GF-D8 (cell line): ENCODE data around the gene PTCSC3.
"Not testable (repeated sequence)": the region's sequence is repeated elsewhere in the genome, so short reads cannot be mapped to it uniquely, and the experiment has no call there.

Experiments
- DNase-seq: peaks from one replicate; lab custom pipeline; 2025; lab: John Stamatoyannopoulos, UW

PTCSC3 gene

GRCh38 chr14:36173161-36173560 lies 3.4 kb downstream of the PTCSC3 start:
- no peak for DNase-seq

- no peak for DNase-seq
These were observed 4.9 kb downstream of the PTCSC3 start for GRCh38 chr14:36171607-36172006.

GRCh38 chr14:36167431-36167830 lies 9.1 kb downstream of the PTCSC3 start:
- DNase-seq = no peak

GRCh38 chr14:36163451-36163850 lies 13.1 kb downstream of the PTCSC3 start:
- DNase-seq = no peak

- DNase-seq = no peak
These were observed 14.3 kb downstream of the PTCSC3 start for GRCh38 chr14:36162267-36162666.

GRCh38 chr14:36161776-36162175 lies 14.7 kb downstream of the PTCSC3 start:
- no peak for DNase-seq

GRCh38 chr14:36151335-36151734 lies 25.2 kb downstream of the PTCSC3 start:
- no peak for DNase-seq

- no peak for DNase-seq
These were observed 42.5 kb downstream of the PTCSC3 start for GRCh38 chr14:36134038-36134437.

- no peak for DNase-seq
These were observed 43.7 kb downstream of the PTCSC3 start for GRCh38 chr14:36132826-36133225.

- no peak for DNase-seq
These were observed 46.3 kb downstream of the PTCSC3 start for GRCh38 chr14:36130186-36130585.

GRCh38 chr14:36129181-36129580 lies 47.3 kb downstream of the PTCSC3 start:
- DNase-seq = no peak

- no peak for DNase-seq
These were observed 63.2 kb downstream of the PTCSC3 start for GRCh38 chr14:36113341-36113740.

- no peak for DNase-seq
These were observed 64.5 kb downstream of the PTCSC3 start for GRCh38 chr14:36111822-36112583.

GRCh38 chr14:36105401-36105800 lies 71.1 kb downstream of the PTCSC3 start:
- no peak for DNase-seq

GRCh38 chr14:36104258-36104657 lies 72.3 kb downstream of the PTCSC3 start:
- DNase-seq = not testable (repeated sequence)

- no peak for DNase-seq
These were observed 76.9 kb downstream of the PTCSC3 start for GRCh38 chr14:36099619-36100018.

- DNase-seq = no peak
These were observed 79.2 kb downstream of the PTCSC3 start for GRCh38 chr14:36097356-36097755.

- no peak for DNase-seq
These were observed 80.4 kb downstream of the PTCSC3 start for GRCh38 chr14:36096090-36096489.

GRCh38 chr14:36094963-36095362 lies 81.6 kb downstream of the PTCSC3 start:
- no peak for DNase-seq

- no peak for DNase-seq
These were observed 85.4 kb downstream of the PTCSC3 start for GRCh38 chr14:36091096-36091495.

GRCh38 chr14:36087411-36087810 lies 89.1 kb downstream of the PTCSC3 start:
- DNase-seq = no peak

- no peak for DNase-seq
These were observed 89.7 kb downstream of the PTCSC3 start for GRCh38 chr14:36086629-36087395.

GRCh38 chr14:36085861-36086260 lies 90.7 kb downstream of the PTCSC3 start:
- no peak for DNase-seq
